ENCODE results near the gene HSD11B1. TPM values are rescaled to one million over a fixed set of nuclear protein-coding genes. Genes with fewer than 3 reads are reported as not detected.

The HSD11B1 gene
- polyA plus RNA-seq, 3 donors, result not detected

GRCh38 chr1:209766051-209766450, 61.4 kb downstream of the HSD11B1 start:
- intact Hi-C loops (cut with micrococcal nuclease), result loop anchor here in 1 of 2 donors (5.0 kb wide), 1 partner anchor 94 kb away; no protein-coding TSS in a partner anchor
- peaks cover 46 to 67% of the 10 kb centered on the region in 2 donors for H3K36me3 ChIP-seq (replicated peaks in 1 of 2; ENCODE audit: control insufficient read depth in 1 of 2, insufficient read depth in 2 of 2, low read length in 2 of 2)

GRCh38 chr1:209767096-209767495, 62.5 kb downstream of the HSD11B1 start:
- Mint-ChIP-seq H3K27me3 (ENCODE audit: low read depth in 3 of 3) (no peaks in the 10 kb centered on the region), H3K36me3 (peaks cover 39 to 60% of the 10 kb centered on the region in 2 donors), H3K9me3 (peaks cover 0 to 3% (median 0%) of the 10 kb centered on the region in 7 donors), H3K4me3 (no peak overlapping the region), H3K27ac (peak overlapping the region in 5 of 7 donors; percentile 89 to 97 (median 96)), H3K4me1 (peaks cover 61% of the 10 kb centered on the region)
- H3K4me1 ChIP-seq (ENCODE audit: control insufficient read depth in 1 of 2, insufficient read depth in 2 of 2, low read length in 2 of 2), result peaks cover 74 to 95% of the 10 kb centered on the region in 2 donors
- intact Hi-C loops (cut with micrococcal nuclease), result loop anchor here in 1 of 2 donors (5.0 kb wide), 1 partner anchor 95 kb away; no protein-coding TSS in a partner anchor
- TF ChIP-seq CTCF (IDR thresholded peaks at IDR 0.05), result no peak
- peak overlapping the region; percentile 93 to 96 for H3K27ac ChIP-seq (ENCODE audit: low read depth in 1 of 2, low read length in 2 of 2)
- H3K4me3 ChIP-seq (replicated peaks in 1 of 3; ENCODE audit: low read depth in 2 of 3, low read length in 3 of 3), result peak overlapping the region in 1 of 3 experiments; percentile 82
- no peak for DNase-seq
- H3K79me2 ChIP-seq (ENCODE audit: insufficient read depth, low read length), result peaks cover 80% of the 10 kb centered on the region
- H2AFZ ChIP-seq (ENCODE audit: insufficient read depth, low read depth, low read length, poor library complexity, severe bottlenecking), result no peak overlapping the region
- H3K36me3 ChIP-seq (replicated peaks in 1 of 2; ENCODE audit: control insufficient read depth in 1 of 2, insufficient read depth in 2 of 2, low read length in 2 of 2), result peaks cover 36 to 61% of the 10 kb centered on the region in 2 donors
- H3K9me3 ChIP-seq (replicated peaks in 1 of 2; ENCODE audit: control insufficient read depth in 1 of 2, insufficient read depth in 1 of 2, low read length in 2 of 2), result no peaks in the 10 kb centered on the region
- peaks cover 26% of the 10 kb centered on the region for H4K20me1 ChIP-seq (ENCODE audit: insufficient read depth, low read length)
- no peak overlapping the region for H3K9ac ChIP-seq (ENCODE audit: insufficient read depth, low read length, poor library complexity, severe bottlenecking)
- H3K27me3 ChIP-seq (ENCODE audit: control insufficient read depth in 2 of 2, insufficient read depth in 2 of 2, low read length in 2 of 2), result no peaks in the 10 kb centered on the region
- H3K4me2 ChIP-seq (replicated peaks; ENCODE audit: extremely low read depth, low read length, poor library complexity, severe bottlenecking), result peak overlapping the region; percentile 93

More at GRCh38 chr1:209766051-209766450, 61.4 kb downstream of the HSD11B1 start:
- WGBS (ENCODE audit: insufficient coverage), result 0% methylated on average over 2 of the region's 2 CpGs
- H3K4me2 ChIP-seq (replicated peaks; ENCODE audit: extremely low read depth, low read length, poor library complexity, severe bottlenecking), result peak overlapping the region; percentile 5
- TF ChIP-seq CTCF (IDR thresholded peaks at IDR 0.05), result no peak
- no peak overlapping the region for H3K9ac ChIP-seq (ENCODE audit: insufficient read depth, low read length, poor library complexity, severe bottlenecking)
- Mint-ChIP-seq H3K4me3 (peak overlapping the region; percentile 25 to 49), H3K9me3 (peaks cover 0 to 3% (median 0%) of the 10 kb centered on the region in 7 donors), H3K27ac (peak overlapping the region in 6 of 7 donors; percentile 89 to 97 (median 96)), H3K36me3 (peaks cover 49 to 70% of the 10 kb centered on the region in 2 donors), H3K27me3 (ENCODE audit: low read depth in 3 of 3) (no peaks in the 10 kb centered on the region), H3K4me1 (peaks cover 71% of the 10 kb centered on the region)
- no peak overlapping the region for H2AFZ ChIP-seq (ENCODE audit: insufficient read depth, low read depth, low read length, poor library complexity, severe bottlenecking)
- DNase-seq, result peak; percentile 80 to 92 (median 90)
- H4K20me1 ChIP-seq (ENCODE audit: insufficient read depth, low read length), result peaks cover 24% of the 10 kb centered on the region
- no peaks in the 10 kb centered on the region for H3K27me3 ChIP-seq (ENCODE audit: control insufficient read depth in 2 of 2, insufficient read depth in 2 of 2, low read length in 2 of 2)
- H3K4me3 ChIP-seq (replicated peaks in 1 of 3; ENCODE audit: low read depth in 2 of 3, low read length in 3 of 3), result no peak overlapping the region
- H3K79me2 ChIP-seq (ENCODE audit: insufficient read depth, low read length), result peaks cover 86% of the 10 kb centered on the region
- no peaks in the 10 kb centered on the region for H3K9me3 ChIP-seq (replicated peaks in 1 of 2; ENCODE audit: control insufficient read depth in 1 of 2, insufficient read depth in 1 of 2, low read length in 2 of 2)
- peaks cover 80 to 98% of the 10 kb centered on the region in 2 donors for H3K4me1 ChIP-seq (ENCODE audit: control insufficient read depth in 1 of 2, insufficient read depth in 2 of 2, low read length in 2 of 2)
- peak overlapping the region; percentile 77 to 93 for H3K27ac ChIP-seq (ENCODE audit: low read depth in 1 of 2, low read length in 2 of 2)

Data from CD14-positive monocyte (primary cell).